ENCODE measurements around the gene FRMD4A.
"Not testable (repeated sequence)": the region's sequence is repeated elsewhere in the genome, so short reads cannot be mapped to it uniquely, and the experiment has no call there.

FRMD4A gene

DNA sequence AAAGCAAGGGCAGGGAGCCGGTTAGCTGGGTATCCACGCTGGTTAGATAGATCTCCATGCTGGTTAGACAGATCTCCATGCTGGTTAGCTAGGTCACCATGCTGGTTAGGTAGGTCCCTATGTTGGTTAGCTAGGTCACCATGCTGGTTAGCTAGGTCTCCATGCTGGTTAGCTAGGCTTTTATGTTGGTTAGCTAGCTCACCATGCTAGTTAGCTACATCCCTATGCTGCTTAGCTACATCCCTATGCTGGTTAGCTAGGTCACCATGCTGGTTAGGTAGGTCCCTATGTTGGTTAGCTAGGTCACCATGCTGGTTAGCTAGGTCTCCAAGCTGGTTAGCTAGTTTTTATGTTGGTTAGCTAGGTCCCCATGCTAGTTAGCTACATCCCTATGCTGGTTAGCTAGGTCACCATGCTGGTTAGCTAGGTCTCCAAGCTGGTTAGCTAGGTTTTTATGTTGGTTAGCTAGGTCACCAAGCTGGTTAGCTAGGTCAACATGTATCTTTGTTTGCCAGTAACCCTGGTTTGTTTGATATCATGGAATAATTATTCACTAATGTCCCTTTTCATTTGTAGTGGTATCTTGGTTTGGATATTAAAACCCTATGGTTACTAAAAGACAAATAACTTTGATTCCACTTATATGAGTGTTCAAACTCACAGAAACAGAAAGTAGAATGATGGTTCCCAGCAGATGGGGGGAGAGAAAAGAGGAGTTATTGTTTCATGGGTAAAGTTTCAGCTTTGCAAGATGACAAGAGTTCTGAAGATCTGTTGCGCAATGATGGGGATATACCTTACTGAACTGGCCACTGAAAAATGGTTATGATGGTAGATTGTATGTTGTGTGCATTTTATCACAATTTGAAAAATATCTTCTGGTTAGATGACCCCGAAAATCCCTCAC is 607.7 kb downstream of the FRMD4A start:
- DNase-seq (ENCODE audit: low read depth in 2 of 2) = no peak

DNA sequence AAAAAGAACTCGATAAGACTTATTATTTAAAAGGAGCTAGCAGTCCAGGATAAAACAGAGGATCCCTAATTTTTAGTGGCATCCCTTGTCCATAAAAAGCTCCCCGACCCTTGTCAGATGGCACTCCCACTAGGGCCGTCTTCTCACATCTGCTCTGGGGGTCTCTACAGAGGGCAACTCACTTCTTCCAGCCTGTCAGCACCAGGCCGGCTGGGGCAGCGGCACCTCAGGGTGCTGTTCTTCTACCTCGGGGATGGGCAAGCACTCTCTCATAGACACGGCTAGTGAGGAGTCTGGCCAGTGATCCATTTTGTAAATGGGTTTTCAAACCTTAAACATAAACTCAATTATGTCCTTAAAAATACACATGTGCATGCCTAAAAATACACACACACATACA is 609.2 kb downstream of the FRMD4A start:
- DNase-seq (ENCODE audit: low read depth in 2 of 2) = no peak

DNA sequence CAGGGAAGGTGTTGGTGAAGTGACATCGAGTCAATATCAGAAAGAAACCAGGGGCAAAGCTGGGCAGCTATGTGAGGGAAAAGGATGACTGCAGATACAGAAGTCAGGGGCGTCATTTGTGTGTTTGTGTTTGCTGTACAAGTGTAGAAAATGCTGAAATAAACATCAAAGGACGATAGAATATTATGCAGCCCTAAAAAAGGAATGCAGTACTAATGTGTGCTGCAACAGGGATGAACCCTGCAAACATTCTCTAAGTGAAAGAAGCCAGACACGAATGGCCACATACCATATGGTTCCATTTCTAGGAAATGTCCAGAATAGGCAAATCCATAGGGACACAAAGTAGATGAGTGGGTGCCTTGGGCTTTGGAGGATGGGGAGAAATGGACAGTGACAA is 610.0 kb downstream of the FRMD4A start:
- DNase-seq (ENCODE audit: low read depth in 2 of 2) = no peak

DNA sequence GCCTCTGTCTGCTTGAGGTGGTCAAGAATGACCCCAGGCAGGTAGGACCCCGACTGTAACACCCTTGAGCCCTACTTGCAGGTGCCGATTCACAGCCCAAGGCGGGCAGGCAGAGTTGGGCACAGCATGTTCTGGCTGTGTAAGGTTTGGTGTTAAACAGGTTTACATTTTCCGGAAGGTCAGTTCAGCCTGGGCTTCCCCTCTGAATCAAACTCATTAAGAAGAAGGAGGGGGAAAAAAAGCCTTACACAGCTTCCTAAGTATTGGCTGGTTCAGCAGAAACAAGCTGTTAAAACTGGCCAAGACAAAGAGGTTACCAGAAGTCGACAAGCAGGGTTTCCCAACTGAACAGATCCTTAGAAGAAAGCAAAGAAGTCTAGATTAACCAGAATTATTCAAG is 611.3 kb downstream of the FRMD4A start:
- no peak for DNase-seq (ENCODE audit: low read depth in 2 of 2)

DNA sequence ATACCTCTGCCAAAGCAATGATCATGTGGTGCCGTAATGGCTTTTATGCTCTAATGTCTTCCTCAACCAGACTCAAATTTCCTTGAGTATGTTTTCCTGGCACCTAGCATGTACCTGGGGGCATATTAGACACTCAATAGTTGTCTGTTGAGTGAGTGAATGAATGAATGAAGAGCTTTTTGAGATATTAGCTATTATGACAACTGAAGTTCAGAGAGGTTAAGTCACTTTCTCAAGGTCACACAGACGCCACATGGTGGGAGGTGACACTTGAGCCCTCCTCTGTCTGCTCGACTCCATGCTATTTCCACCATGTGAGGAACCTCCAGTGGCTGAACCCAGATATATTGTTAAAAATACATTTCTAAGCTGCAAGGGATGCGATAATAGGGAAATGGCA is 611.9 kb downstream of the FRMD4A start:
- DNase-seq (ENCODE audit: low read depth in 2 of 2) = no peak

DNA sequence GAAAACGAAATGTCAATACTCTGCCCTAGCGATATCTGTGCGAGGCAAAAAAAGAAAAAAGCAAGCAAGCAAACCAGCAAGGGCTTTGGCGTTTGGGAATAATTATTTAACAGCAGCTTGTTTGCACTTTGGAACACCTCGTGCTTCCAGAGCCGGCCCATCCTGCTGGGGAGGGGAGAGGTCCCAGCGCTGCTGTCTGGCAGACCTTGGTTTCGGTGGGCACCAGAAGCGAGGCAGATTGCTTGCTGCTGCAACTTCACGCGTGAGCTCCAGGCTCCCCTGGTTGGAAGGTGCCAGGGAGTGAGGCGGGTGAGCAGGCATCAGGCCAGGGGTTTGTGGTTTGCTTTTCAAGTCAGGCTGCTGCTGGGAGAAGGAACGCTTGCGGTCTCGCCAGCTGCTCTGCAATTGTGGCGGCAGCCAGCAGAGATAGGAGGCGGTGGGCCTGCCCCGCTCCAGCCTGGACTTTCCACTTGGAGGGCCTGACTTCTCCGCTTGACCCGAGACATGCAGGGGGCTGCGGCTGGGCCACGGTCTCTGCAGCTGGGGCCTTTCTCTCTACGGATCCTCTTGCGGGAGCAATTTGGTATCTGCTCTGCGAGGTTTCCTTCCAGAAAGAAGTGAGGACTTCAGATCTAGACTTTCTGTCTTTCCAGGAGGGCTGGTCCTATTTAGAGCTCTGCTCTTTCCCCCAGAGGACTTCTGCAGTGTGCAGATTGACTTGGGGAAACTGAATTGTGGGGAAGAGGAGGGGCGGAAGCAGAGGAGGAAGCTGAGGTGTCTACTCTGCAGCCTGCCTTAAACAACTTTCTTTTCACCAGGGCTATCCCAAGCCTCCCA is 612.6 kb downstream of the FRMD4A start:
- peak in 1 of 2 donors; percentile 1 for DNase-seq (ENCODE audit: low read depth in 2 of 2)

DNA sequence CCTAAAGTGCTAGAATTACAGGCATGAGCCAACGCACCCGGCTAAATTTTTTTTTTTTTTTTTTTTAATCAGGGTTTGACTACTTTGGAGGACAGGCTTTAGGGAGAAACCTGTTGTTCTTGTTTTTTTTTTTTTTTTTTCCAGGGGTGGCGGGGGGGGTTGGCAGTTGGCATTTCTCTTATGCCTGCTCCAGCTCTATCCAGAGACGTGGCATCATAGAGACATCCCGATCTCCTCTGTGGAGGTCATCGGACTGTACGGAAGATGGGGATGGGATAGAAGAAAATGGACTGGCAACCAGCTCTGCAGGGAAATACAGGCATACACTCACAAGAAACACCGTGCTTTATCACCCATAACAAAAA is 613.2 kb downstream of the FRMD4A start:
- DNase-seq (ENCODE audit: low read depth in 2 of 2) = no peak

DNA sequence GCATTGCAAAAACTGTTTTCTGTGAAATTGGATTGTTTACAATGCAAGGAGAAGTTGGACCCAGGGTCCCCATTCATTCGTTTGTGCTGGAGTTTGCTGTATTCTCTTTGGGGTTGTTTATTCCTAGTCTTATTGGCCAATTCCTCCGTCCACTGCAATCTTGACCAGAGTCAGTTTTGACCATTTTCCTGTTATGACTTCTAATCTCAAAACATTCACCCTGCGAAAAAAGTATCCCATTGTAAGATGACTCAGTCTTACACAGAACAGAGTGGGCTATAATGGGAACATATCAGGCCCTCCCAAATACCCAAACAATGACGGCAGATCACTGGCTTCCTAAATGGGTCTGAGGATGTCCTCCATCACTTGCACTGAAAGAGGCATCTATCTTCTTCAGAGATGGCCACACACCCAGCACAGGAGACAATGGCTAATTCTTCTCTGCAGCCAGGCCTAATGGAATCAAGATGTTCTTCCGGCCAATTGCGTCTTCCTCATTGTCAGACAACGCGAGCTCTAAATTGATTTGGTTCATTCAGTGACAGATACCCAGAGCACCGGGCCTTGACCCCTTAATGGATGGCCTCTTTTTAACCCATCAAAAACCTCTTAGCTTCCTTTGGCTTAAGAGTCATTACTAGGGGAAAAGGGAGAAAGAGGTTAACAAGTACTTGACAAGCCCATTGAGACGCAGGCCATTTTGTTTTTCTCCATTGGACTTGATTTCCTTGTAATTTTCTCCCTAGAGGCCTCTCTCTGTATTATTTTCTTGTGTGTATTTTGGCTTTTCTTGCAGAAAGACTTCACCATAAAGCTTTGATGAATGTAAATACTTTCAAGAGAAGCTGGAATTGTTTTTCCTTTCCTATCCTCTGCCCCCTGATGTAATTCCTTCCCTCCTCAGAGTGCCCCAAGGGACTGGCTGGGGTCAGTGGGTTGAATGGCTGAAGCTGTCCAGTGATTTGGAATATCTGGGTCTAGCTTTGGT is 614.3 kb downstream of the FRMD4A start:
- no peak for DNase-seq (ENCODE audit: low read depth in 2 of 2)

DNA sequence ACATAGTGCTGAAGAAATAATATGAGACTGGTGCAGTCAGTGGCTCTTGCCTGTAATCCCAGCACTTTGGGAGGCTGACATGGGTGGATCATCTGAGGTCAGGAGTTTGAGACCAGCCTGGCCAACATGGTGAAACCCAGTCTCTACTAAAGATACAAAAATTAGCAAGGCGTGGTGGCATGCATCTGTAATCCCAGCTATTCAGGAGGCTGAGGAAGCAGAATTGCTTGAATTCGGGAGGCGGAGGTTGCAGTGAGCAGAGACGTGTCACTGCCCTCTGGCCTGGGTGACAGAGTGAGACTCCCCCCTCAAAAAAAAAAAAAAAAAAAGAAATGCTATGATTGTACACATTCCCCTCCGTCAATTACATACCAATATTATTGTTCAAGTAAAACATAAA is 615.1 kb downstream of the FRMD4A start:
- DNase-seq (ENCODE audit: low read depth in 2 of 2) = not testable (repeated sequence)

DNA sequence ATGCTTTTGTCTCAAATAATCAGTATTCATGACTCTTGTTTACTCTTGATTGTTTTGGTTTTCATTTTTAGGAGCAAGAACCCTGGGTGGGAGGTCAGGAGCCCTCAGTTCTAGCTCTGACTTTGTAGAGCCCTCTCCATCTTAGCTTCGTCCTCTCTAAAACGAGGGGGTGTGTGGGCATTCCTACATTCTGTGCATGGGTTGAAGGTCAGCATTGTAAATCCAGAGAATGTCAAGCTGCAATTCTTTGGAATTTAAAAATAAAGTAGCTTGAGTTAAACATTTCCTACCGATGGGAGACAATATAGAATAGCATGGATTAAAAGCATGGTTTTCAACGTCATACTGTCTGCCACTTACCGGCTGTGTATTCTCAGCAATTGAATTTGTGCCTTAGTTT is 615.6 kb downstream of the FRMD4A start:
- no peak for DNase-seq (ENCODE audit: low read depth in 2 of 2)

DNA sequence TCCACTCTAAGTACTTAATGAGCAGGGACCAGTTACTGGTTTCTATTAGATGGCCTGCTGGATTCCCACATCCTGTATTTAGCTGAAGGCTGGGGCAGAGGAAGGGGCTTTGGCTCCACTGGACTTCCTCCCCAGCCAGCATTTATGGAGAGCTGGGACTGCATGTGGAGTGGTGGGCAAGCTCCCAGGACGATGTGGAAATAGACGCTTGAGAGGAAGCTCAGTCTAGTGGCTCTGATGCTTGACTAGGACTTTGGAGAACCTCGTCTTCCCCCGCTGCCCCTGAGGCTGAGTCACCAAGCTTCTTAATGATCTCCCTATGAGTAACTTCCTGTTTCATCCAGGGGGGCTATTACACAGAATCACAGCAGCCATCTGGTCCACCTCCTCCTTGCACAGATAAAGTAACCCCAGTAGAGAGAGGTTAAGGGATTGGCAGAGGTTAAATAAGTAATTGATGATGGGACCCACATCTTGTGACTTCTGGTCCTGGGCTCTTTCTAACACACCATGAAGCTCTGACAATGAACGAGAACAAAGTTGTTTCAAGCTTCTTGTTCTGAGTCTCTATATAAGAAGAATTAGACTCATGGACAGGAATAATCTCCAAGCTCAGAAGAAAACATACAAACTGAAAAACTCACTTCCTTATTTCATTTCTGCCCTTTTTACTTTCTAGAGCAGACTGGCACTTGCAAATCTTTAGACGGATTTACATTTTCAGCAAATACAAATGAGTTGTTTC is 617.7 kb downstream of the FRMD4A start:
- peak; percentile 12 to 23 for DNase-seq (ENCODE audit: low read depth in 2 of 2)

DNA sequence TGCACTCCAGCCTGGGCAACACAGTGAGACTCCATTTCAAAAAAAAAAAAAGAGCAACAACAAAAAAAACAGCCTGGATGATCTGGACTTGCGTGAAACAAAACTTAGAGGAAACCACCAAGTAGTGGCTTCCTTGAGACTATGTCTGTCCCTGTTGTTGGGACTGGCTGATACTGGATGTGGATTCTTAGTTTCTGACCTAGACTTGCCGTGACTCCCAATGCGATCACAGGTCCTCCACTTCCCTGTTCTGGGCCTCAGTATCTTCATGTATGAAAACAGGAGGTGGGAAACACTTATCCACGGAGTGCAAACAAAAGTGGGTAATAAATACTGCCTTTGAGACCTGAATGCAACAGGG is 618.3 kb downstream of the FRMD4A start:
- no peak for DNase-seq (ENCODE audit: low read depth in 2 of 2)

DNA sequence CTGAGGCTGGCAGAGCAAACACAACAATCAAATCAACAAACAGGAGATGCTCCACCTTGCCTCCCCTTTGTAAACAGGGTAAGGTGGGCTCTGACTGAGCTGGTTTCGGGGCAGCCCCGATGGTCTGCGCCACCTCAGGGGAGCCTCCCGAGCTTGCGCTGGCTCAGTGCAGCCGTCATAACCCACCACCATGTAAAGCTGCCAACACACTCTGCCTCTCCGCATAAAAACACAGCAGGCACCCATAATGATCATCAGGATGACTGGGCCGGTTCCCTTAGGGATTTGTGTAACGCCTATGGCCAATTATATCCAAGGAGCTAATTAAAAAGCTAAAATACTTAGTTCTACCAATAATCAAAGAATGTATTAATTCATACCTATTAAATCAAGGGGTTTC is 619.4 kb downstream of the FRMD4A start:
- no peak for DNase-seq (ENCODE audit: low read depth in 2 of 2)

DNA sequence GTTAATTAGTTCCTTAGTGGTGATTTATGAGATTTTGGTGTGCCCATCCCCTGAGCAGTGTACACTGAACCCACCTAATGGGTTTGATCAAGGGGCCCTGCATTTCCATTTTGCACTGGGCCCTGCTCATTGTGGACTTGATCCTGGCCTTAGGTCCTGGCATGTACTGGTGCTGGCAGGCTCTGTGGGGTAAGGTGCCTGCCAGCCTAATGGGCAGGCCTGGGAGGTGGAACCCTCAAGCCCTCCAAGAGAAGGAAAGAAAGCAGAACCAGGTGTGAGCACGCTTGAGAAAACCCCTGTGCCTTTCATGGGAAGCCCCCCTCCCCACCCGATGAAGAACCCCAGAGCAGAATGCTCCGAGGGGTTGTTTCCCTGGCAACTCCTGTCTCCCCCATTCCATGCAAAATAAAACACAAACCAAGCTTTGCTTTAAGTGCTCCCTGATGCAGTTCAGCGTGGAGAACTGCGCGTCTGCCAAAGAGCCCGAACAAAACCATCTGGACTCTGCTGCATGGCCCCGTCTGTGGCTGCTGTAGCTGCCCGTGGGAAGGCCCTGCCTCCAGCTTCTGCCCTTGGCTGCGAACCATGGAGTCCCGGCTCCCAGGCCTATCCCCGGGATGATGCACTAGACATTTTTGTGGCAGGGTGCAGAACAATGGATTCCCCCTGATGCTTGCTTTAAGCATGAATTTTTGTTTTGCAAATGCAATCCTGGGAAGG is 620.6 kb downstream of the FRMD4A start:
- DNase-seq (ENCODE audit: low read depth in 2 of 2) = no peak

DNA sequence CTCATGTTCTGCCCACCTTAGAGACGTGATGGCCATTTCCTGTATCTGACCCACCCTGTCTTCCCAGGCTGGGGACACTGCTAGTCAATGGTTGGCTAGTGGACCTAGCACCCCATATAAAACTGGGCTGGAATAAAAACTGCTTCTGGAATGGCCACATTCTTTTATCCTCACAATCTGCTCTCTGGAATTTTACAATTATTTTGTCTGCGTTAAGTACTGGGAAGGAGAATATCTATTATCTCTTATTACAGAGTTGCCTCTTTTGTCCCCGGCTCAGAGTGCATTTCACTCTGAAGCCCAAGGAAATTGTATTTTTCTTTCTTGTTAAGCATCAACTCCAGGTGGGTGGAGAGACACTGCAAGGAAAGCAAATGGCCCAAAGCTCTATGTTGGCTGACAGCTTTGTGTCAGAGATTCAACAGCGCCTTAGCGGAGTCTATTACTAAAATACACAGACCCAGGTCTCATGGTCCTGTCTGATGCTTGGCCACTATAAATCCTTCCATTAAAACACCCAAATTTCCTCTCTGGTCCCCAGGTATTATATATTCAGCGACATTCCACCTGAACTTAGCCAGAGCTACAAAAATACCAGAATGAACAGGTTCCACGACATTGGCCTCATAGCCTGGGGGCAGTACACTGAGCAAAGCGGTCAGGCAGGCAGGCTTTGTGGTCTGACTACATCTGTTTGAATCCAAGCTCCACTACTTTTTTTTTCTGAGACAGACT is 622.3 kb downstream of the FRMD4A start:
- no peak for DNase-seq (ENCODE audit: low read depth in 2 of 2)

DNA sequence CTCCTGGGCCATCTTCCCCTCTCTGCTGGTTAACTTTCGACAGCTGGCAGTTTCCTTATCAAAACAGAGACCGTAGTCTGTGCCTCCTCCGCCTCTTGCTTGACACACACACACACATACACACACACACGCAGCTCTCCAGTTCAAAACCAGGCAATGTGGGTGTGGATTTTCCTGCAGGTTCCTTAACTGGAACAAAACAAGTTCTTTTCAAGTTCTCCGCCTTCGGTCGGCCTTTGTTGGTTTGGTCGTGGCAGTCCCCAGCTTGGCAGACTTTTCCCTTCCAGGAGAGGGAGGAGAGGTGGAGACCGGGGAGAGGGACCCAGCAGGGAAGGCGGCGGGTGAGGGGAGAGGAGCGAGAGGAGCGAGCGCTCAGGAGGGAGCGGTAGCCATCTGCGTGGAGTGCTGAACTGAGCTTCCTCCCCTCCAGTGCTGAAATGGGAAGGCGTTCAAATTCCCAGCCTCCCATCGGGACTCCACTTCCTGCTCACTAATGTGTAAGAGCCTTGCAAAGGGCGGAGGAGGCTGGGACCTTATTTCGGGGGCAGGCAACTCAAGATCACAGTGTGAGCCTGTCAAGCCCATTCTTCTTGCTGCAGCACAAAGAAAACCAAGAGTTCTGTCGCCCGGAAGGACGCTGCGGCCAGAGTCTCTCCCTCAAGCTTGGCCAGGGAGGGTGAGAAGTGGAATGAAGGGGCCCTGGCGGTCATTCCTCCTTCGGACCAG is 623.4 kb downstream of the FRMD4A start:
- no peak for DNase-seq (ENCODE audit: low read depth in 2 of 2)

DNA sequence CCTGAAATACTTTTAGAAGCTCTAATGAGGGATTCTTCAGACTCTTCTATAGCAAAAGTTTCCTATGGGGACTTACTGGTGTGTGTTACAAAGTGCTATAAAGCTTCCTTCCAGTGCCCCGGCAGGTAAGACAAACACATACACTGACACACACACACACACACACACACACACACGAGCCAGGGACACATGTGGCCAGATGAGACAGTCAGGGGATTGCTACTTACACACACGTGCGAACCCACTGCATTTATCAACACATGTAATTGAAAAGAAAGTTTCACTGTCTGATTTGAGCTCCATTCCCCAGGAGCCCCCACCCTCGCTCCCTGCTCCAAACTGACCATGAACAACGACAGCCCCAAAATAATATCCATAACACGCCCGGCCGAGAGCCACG is 624.1 kb downstream of the FRMD4A start:
- no peak for DNase-seq (ENCODE audit: low read depth in 2 of 2)

DNA sequence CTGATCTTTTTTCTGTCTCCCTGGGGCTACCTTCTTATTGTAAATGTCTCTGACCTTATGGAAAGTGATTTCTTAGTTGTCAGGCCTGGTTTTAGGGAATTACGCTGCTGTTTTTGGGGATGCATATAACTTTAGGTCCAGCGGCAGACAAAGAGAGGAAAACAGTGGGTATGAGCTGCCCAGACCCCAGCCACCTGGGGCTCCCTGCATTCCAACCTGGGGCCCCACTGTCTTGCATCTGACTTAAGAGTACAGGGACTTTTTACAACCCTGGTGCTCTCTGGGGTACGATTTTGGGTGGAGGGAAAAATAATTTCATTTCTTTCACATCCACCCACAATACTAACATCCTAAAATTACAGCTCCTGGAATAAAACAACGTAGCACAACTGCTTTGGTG is 624.5 kb downstream of the FRMD4A start:
- DNase-seq (ENCODE audit: low read depth in 2 of 2) = no peak

DNA sequence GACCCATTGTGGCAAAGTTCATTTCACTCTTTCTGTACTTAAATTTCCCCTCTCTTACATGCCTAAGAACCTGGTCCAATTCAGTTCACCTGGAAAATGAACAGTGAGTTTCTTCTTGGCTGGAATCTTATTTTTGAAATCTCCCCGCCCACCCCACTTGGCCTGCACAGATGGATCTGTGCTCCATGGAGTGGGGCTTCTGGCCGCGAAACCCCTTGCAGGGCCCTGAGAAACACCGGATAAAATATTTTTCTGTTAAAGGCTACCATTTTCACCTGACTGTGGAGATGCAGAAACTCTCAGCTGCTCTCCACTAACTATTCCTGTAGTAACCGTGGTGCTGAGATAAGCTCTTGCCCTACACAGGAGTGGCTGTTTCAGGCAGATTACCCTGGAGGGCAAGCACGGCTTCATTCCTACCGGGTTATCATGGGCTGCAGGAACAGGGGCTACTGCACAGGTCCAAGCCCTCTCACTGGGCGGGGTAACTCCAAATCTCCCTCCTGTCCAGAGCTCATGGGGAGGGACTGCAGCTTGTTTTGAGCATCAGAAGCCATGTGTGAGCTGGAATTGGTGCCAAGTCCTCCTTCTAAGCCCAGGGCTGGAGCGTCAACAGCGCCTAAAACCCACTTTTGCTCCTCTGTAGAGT is 625.1 kb downstream of the FRMD4A start:
- DNase-seq (ENCODE audit: low read depth in 2 of 2) = no peak
